Measurements from ENCODE around the gene LHFPL3.
"Not testable (repeated sequence)": the region's sequence is repeated elsewhere in the genome, so short reads cannot be mapped to it uniquely, and the experiment has no call there.

LHFPL3 gene

GRCh38 chr7:104328296-104328969 lies at the start of gene LHFPL3:
Gene LHFPL3 (plus strand): TSS chr7:104328603.
- H3K36me3 ChIP-seq (ENCODE audit: control insufficient read depth, insufficient read depth, low read length, severe bottlenecking): no peaks in the 10 kb centered on the region
- H3K4me1 ChIP-seq (ENCODE audit: control insufficient read depth, insufficient read depth, low read length): no peaks in the 10 kb centered on the region
- peak; percentile 3 for DNase-seq (ENCODE audit: low read depth)
- H3K4me3 ChIP-seq (ENCODE audit: low read length): no peak within 1 kb of the TSS
- H3K9me3 ChIP-seq (ENCODE audit: control insufficient read depth, low read length): peaks cover 5% of the 10 kb centered on the region
- peaks cover 44% of the 10 kb centered on the region for H3K27me3 ChIP-seq (replicated peaks; ENCODE audit: control insufficient read depth, insufficient read depth, low read length)
- H3K9ac ChIP-seq (ENCODE audit: low read length): no peak within 1 kb of the TSS

GRCh38 chr7:104281685-104282084 lies 46.7 kb upstream of the LHFPL3 start:
- not testable (repeated sequence) for H3K4me1 ChIP-seq (ENCODE audit: control insufficient read depth, insufficient read depth, low read length); H3K36me3 ChIP-seq (ENCODE audit: control insufficient read depth, insufficient read depth, low read length, severe bottlenecking); H3K4me3 ChIP-seq (ENCODE audit: low read length); H3K27me3 ChIP-seq (replicated peaks; ENCODE audit: control insufficient read depth, insufficient read depth, low read length); H3K9ac ChIP-seq (ENCODE audit: low read length); DNase-seq (ENCODE audit: low read depth); H3K9me3 ChIP-seq (ENCODE audit: control insufficient read depth, low read length)

DNA sequence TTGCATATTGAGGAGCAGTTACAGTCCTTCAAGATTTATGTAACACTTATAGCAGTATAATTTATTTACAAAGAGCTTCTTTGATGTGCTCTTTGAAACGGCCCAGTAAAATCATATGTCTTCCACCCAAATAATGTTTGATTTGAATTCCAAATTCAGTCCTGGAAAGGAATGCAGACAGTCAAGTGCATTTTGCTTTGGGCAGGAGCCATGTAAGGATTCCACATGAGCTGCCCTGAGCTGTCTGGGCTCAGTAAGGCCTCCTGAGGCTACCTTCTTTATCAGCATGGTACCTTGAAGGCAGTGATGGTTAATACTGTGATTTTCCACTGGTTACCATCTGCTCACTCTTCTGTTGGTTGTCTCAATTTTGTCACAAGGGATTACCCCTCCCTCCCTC lies 41.6 kb upstream of the LHFPL3 start:
- H3K9ac ChIP-seq (ENCODE audit: low read length): no peak overlapping the region
- H3K36me3 ChIP-seq (ENCODE audit: control insufficient read depth, insufficient read depth, low read length, severe bottlenecking): no peaks in the 10 kb centered on the region
- peaks cover 7% of the 10 kb centered on the region for H3K9me3 ChIP-seq (ENCODE audit: control insufficient read depth, low read length)
- H3K4me3 ChIP-seq (ENCODE audit: low read length): no peak overlapping the region
- DNase-seq (ENCODE audit: low read depth): no peak
- no peaks in the 10 kb centered on the region for H3K4me1 ChIP-seq (ENCODE audit: control insufficient read depth, insufficient read depth, low read length)
- H3K27me3 ChIP-seq (replicated peaks; ENCODE audit: control insufficient read depth, insufficient read depth, low read length): no peaks in the 10 kb centered on the region

GRCh38 chr7:104288137-104288536 lies 40.3 kb upstream of the LHFPL3 start:
- H3K4me3 ChIP-seq (ENCODE audit: low read length): no peak overlapping the region
- peaks cover 7% of the 10 kb centered on the region for H3K9me3 ChIP-seq (ENCODE audit: control insufficient read depth, low read length)
- no peaks in the 10 kb centered on the region for H3K4me1 ChIP-seq (ENCODE audit: control insufficient read depth, insufficient read depth, low read length)
- peaks cover 4% of the 10 kb centered on the region for H3K27me3 ChIP-seq (replicated peaks; ENCODE audit: control insufficient read depth, insufficient read depth, low read length)
- no peak for DNase-seq (ENCODE audit: low read depth)
- no peaks in the 10 kb centered on the region for H3K36me3 ChIP-seq (ENCODE audit: control insufficient read depth, insufficient read depth, low read length, severe bottlenecking)
- no peak overlapping the region for H3K9ac ChIP-seq (ENCODE audit: low read length)

- no peak for DNase-seq (ENCODE audit: low read depth)
- Histone ChIP-seq H3K9ac (ENCODE audit: low read length) (no peak overlapping the region), H3K4me3 (ENCODE audit: low read length) (no peak overlapping the region), H3K27me3 (replicated peaks; ENCODE audit: control insufficient read depth, insufficient read depth, low read length) (peaks cover 7% of the 10 kb centered on the region), H3K36me3 (ENCODE audit: control insufficient read depth, insufficient read depth, low read length, severe bottlenecking) (no peaks in the 10 kb centered on the region), H3K4me1 (ENCODE audit: control insufficient read depth, insufficient read depth, low read length) (no peaks in the 10 kb centered on the region), H3K9me3 (ENCODE audit: control insufficient read depth, low read length) (peaks cover 12% of the 10 kb centered on the region)
Measured at GRCh38 chr7:104294291-104294690, 34.1 kb upstream of the LHFPL3 start.

- H3K4me1 ChIP-seq (ENCODE audit: control insufficient read depth, insufficient read depth, low read length): no peaks in the 10 kb centered on the region
- DNase-seq (ENCODE audit: low read depth): no peak
- no peak overlapping the region for H3K4me3 ChIP-seq (ENCODE audit: low read length)
- H3K36me3 ChIP-seq (ENCODE audit: control insufficient read depth, insufficient read depth, low read length, severe bottlenecking): no peaks in the 10 kb centered on the region
- H3K27me3 ChIP-seq (replicated peaks; ENCODE audit: control insufficient read depth, insufficient read depth, low read length): peaks cover 7% of the 10 kb centered on the region
- H3K9ac ChIP-seq (ENCODE audit: low read length): no peak overlapping the region
- peaks cover 8% of the 10 kb centered on the region for H3K9me3 ChIP-seq (ENCODE audit: control insufficient read depth, low read length)
Measured at GRCh38 chr7:104296266-104296665, 32.1 kb upstream of the LHFPL3 start.

DNA sequence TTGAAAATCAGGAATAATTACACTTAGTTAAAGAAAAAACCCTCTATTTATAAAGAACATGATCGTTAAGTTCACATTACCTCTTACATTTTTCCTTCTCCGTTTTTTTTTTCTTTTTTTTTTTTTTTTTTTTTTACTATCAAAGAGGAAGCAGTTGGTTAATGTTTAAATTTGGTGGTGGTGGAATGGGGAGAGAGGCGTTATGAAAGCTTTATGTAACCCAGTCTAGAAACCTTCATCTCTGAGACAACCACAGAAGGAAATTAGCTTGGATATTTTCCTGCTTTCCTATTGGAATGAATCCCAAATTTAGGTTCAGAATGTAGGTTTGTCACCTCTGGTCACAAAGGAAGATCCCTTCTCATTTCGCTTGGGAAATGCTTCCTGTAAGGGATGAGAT lies 31.5 kb upstream of the LHFPL3 start:
- DNase-seq (ENCODE audit: low read depth): no peak
- no peaks in the 10 kb centered on the region for H3K4me1 ChIP-seq (ENCODE audit: control insufficient read depth, insufficient read depth, low read length)
- peaks cover 8% of the 10 kb centered on the region for H3K9me3 ChIP-seq (ENCODE audit: control insufficient read depth, low read length)
- H3K4me3 ChIP-seq (ENCODE audit: low read length): no peak overlapping the region
- no peak overlapping the region for H3K9ac ChIP-seq (ENCODE audit: low read length)
- H3K36me3 ChIP-seq (ENCODE audit: control insufficient read depth, insufficient read depth, low read length, severe bottlenecking): no peaks in the 10 kb centered on the region
- H3K27me3 ChIP-seq (replicated peaks; ENCODE audit: control insufficient read depth, insufficient read depth, low read length): peaks cover 7% of the 10 kb centered on the region

DNA sequence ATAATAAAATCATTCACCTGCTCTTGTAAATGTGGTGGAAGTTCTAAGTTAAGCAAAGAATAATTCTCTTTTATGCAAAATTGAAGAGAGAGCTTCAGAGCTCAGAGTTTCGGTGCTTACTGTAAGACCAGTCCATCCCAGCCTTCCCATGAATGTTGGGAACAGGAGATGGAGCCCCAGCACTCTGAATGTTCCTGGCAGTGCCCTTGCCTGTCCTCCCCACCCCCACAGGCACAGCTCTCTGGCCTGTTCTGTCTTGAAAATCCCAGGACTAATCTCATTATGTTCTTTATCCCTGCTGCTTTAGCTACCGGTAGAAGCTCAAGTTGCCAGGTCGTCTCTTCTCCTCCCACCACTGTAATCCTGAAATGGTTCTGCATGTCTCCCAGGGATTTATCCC lies 29.1 kb upstream of the LHFPL3 start:
- H3K27me3 ChIP-seq (replicated peaks; ENCODE audit: control insufficient read depth, insufficient read depth, low read length): peaks cover 1% of the 10 kb centered on the region
- no peaks in the 10 kb centered on the region for H3K4me1 ChIP-seq (ENCODE audit: control insufficient read depth, insufficient read depth, low read length)
- H3K9me3 ChIP-seq (ENCODE audit: control insufficient read depth, low read length): peaks cover 8% of the 10 kb centered on the region
- no peak overlapping the region for H3K9ac ChIP-seq (ENCODE audit: low read length)
- DNase-seq (ENCODE audit: low read depth): no peak
- no peak overlapping the region for H3K4me3 ChIP-seq (ENCODE audit: low read length)
- H3K36me3 ChIP-seq (ENCODE audit: control insufficient read depth, insufficient read depth, low read length, severe bottlenecking): no peaks in the 10 kb centered on the region

- no peak overlapping the region for H3K4me3 ChIP-seq (ENCODE audit: low read length)
- H3K27me3 ChIP-seq (replicated peaks; ENCODE audit: control insufficient read depth, insufficient read depth, low read length): peaks cover 3% of the 10 kb centered on the region
- no peaks in the 10 kb centered on the region for H3K4me1 ChIP-seq (ENCODE audit: control insufficient read depth, insufficient read depth, low read length)
- H3K36me3 ChIP-seq (ENCODE audit: control insufficient read depth, insufficient read depth, low read length, severe bottlenecking): no peaks in the 10 kb centered on the region
- DNase-seq (ENCODE audit: low read depth): no peak
- H3K9me3 ChIP-seq (ENCODE audit: control insufficient read depth, low read length): peaks cover 8% of the 10 kb centered on the region
- H3K9ac ChIP-seq (ENCODE audit: low read length): no peak overlapping the region
Measured at GRCh38 chr7:104299777-104300176, 28.6 kb upstream of the LHFPL3 start.

DNA sequence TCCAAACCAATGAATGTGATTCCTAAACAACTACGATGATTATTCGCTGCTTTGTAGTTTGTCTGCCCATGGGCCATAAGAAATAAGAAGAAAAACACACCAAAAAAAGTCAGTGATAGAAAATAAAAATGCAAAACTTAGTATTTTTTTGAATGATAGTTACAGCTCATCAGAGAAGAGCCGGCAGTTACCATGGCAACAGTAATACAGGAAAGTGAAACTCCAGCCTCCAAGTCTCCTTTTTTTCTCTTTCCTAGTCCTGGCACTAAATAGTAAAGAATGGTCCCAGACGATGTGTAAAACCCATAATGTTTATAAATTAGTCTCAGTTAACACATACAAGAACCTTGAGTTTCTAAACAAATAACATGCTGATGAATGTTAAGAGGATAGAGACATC lies 21.6 kb upstream of the LHFPL3 start:
- H3K27me3 ChIP-seq (replicated peaks; ENCODE audit: control insufficient read depth, insufficient read depth, low read length): peaks cover 3% of the 10 kb centered on the region
- no peaks in the 10 kb centered on the region for H3K36me3 ChIP-seq (ENCODE audit: control insufficient read depth, insufficient read depth, low read length, severe bottlenecking)
- H3K9me3 ChIP-seq (ENCODE audit: control insufficient read depth, low read length): no peaks in the 10 kb centered on the region
- DNase-seq (ENCODE audit: low read depth): no peak
- no peak overlapping the region for H3K9ac ChIP-seq (ENCODE audit: low read length)
- no peak overlapping the region for H3K4me3 ChIP-seq (ENCODE audit: low read length)
- no peaks in the 10 kb centered on the region for H3K4me1 ChIP-seq (ENCODE audit: control insufficient read depth, insufficient read depth, low read length)

GRCh38 chr7:104317948-104318629 lies 10.3 kb upstream of the LHFPL3 start:
- no peaks in the 10 kb centered on the region for H3K27me3 ChIP-seq (replicated peaks; ENCODE audit: control insufficient read depth, insufficient read depth, low read length)
- H3K4me3 ChIP-seq (ENCODE audit: low read length): no peak overlapping the region
- no peaks in the 10 kb centered on the region for H3K4me1 ChIP-seq (ENCODE audit: control insufficient read depth, insufficient read depth, low read length)
- H3K9me3 ChIP-seq (ENCODE audit: control insufficient read depth, low read length): peaks cover 22% of the 10 kb centered on the region
- no peak for DNase-seq (ENCODE audit: low read depth)
- H3K9ac ChIP-seq (ENCODE audit: low read length): no peak overlapping the region
- no peaks in the 10 kb centered on the region for H3K36me3 ChIP-seq (ENCODE audit: control insufficient read depth, insufficient read depth, low read length, severe bottlenecking)
